ENCODE measurements around the gene NCOA3.

Gene NCOA3

DNA sequence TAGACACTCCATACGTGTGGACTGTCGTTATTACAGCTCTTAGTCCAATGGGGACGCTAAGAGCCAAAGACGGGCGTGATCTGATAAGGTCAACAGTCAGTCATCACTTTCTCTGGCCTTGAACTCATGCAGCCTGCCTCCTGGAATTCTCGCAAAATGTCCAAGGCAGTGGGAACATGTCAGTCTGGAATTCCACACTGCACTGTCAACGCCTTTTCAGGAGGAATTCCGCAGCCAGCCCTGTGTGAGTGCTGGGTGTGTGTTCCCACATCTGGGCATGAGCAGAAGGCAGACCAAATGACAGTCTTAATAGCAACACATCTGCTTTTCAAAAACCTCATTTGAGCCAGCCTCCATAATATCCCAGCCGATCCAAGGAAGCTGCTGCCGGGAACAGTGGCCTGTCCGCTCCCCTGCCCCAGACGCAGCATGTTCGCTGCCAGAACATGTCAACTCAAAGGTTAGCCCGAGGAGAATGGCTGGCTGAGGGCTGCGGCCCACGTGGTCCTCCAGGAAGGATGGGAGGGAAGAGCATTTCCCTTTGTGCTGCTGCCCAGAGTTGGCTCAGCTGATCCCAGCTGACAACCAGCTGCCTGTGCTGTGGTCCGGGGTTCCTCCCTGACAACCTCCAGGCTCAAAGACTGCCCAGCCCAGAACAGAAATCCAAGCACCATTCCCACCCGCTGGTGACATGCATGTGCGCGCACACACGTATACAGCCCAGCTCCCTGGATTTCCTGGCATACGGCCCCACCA is 180.5 kb downstream of the NCOA3 start:
- DNase-seq (ENCODE audit: insufficient read length, low spot score) (no peak), FAIRE-seq (no peak)

DNA sequence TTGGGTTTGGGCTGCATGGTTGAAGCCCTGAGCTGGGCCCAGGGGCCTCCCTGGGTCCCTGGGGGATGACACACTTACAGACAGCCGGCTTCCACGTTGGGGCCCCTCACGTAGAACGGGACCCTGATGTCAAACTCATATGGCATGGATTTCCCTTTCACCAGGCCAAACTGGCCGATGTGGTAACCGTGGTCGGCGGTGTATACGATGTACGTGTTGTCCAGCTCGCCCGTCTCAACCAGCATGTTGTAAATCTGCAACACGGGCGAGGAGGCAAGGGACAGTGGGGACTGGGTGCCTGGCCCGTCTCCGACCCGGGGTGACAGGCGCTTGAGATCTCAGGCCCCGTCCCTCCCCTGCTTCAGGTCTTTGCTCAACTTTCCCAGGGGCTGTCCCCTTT is 181.2 kb downstream of the NCOA3 start:
- FAIRE-seq (no peak), DNase-seq (ENCODE audit: insufficient read length, low spot score) (no peak)
- TF ChIP-seq CTCF (IDR thresholded peaks at IDR 0.05; ENCODE audit: insufficient read depth, missing control alignments), result no peak

More for the DNA sequence above, 180.5 kb downstream of the NCOA3 start:
- no peak for TF ChIP-seq CTCF (IDR thresholded peaks at IDR 0.05; ENCODE audit: insufficient read depth, missing control alignments)

DNA sequence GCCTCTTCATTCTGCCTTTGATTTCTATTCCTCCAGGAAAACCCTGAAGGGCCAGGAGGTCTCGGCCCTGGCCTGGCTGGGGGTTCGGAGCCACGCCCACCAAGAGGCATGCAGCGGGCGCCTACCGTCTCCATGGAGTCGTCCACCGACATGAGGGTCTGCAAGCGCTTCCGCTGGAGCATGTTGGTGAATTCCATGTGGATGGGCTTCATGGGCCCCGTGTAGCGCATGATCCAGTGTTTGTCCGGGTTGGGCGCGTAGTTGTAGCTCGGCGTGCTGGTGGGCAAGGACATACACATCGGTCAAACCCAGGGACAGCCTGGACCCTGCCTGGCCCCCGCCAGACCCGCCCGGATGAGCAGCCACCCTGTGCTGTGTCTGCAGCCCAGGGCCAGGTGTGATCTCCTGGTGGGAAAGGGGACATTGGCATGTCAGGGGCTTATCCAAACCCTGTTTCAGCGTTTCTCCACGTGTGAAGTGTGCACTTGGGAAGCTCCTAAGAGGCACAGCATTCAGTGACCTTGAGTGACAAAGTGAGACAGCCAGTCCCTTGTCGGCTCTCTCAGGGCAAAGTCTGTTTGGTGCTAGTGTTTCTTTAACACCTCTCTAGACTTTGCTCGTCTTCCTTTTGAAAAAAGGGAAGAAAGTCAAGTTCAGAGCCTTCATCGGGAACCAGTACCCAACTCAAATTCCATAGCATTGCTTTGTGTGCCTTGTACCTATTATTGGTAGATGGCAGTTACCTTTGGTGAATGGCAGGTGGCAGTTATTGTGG is 182.8 kb downstream of the NCOA3 start:
- DNase-seq (ENCODE audit: insufficient read length, low spot score) (no peak), FAIRE-seq (no peak)
- no peak for TF ChIP-seq CTCF (IDR thresholded peaks at IDR 0.05; ENCODE audit: insufficient read depth, missing control alignments)

DNA sequence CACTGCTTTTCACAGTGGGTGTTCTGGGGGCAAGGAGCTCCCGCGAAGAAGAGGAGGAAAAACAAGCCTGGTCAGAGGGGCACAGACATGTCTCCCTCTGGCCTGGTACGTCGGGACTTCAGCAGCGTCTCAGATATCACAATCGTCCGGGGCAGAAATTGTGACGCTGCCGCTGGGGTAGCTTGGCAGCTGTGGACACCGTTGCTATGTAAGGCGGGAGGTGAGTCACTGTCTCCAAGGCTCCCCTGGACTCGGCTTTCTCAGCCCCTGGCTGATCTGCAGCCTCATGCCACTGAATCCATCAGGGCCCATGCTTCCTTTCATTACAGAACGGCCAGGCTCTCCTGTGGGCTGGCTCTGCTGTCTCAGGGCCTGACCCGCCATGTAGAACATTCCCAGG is 184.9 kb downstream of the NCOA3 start:
- TF ChIP-seq CTCF (IDR thresholded peaks at IDR 0.05; ENCODE audit: insufficient read depth, missing control alignments), result no peak
- FAIRE-seq (no peak), DNase-seq (ENCODE audit: insufficient read length, low spot score) (no peak)

DNA sequence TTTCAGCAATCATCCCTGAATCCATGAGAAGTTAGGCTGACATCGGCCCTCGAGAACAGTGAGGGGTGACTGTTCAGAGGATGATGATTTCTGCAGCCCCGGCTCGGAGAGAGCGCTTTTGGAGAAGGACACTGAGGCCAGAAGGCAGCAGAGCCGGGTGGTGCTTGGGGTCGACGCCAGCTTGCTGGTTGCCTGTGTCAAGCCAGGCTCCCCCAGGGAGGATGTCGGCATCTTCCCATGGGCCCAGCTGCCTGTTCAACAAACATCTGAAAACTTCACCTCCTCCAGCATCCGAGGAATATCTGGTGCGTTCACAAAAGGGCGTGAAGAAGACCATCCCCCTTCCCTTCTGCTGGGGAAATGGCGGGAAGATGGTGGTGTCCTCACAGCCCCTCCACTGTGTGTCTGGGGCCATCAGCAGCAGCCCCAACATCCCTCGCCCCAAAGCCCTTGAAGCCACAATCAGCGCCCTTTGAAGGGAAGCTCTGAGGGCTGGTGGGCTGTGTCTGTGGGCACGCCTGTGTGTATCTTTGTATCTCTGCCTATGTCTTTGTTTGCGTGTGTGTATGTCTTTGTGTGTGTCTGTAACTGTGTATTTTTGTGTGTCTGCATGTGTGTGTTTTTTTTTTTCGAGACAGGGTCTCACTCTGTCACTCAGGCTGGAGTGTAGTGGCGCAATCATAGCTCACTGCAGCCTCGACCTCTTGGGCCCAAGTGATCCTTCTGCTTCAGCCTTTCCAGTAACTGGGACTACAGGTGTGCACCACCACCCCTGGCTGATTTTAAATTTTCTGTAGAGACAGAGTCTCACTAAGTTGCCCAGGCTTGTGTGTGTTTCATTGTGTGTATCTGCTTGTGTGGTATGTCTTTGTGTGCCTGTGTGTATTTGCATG is 185.7 kb downstream of the NCOA3 start:
- DNase-seq (ENCODE audit: insufficient read length, low spot score), result no peak
- TF ChIP-seq CTCF (IDR thresholded peaks at IDR 0.05; ENCODE audit: insufficient read depth, missing control alignments), result no peak
- FAIRE-seq, result no peak

GRCh38 chr20:47688385-47689381 is 187.0 kb downstream of the NCOA3 start:
- DNase-seq (ENCODE audit: insufficient read length, low spot score) (no peak), FAIRE-seq (no peak)
- TF ChIP-seq CTCF (IDR thresholded peaks at IDR 0.05; ENCODE audit: insufficient read depth, missing control alignments), result no peak
